ENCODE data around the gene CLIC6. TPM values are rescaled to one million over a fixed set of nuclear protein-coding genes. Genes with fewer than 3 reads are reported as not detected.

CLIC6 gene
- total and polyA plus RNA-seq, 2 of the 8 experiments (the other 6 are each of a cell fraction or from before 2014, with no cell fraction given): 0.42 to 1.3 TPM

DNA sequence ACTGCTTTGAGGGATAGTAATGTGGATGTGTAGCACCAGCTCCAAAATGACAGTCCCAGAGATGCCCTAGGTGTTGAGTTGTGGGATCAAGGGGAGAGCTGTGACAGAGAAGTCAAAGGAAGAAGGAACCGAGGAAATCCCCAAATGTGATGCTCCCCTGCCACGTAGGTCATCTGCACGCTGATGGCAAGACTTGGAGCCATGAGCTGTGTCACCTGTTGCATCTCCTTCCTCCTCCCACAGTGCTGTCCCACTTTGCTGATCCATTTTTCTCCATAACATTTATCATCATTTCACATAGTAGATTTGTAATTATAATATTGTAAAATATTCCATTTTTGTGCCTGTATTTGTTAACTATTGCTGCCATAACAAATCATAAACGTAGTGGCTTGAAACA lies 36.3 kb upstream of the CLIC6 start:
- Histone ChIP-seq H3K27ac (ENCODE audit: low read depth, low read length) (no peak overlapping the region), H2AFZ (ENCODE audit: low read length) (no peak overlapping the region), H3K18ac (ENCODE audit: extremely low read depth, low read length) (no peak overlapping the region), H3K79me1 (ENCODE audit: low read depth, low read length) (no peaks in the 10 kb centered on the region), H2AK5ac (ENCODE audit: low read depth, low read length) (no peak overlapping the region), H2BK120ac (replicated peaks; ENCODE audit: low read depth, low read length) (no peak overlapping the region), H3K23ac (ENCODE audit: insufficient read length) (no peak overlapping the region), H3K79me2 (ENCODE audit: control insufficient read depth in 1 of 2, insufficient read depth in 2 of 2, low read length in 2 of 2) (no peaks in the 10 kb centered on the region), H3K4ac (replicated peaks; ENCODE audit: insufficient read length, low read depth, low read length) (no peak overlapping the region), H3K23me2 (ENCODE audit: low read depth, low read length) (no peaks in the 10 kb centered on the region), H3K4me2 (ENCODE audit: insufficient read depth in 1 of 2, low read depth in 2 of 2, low read length in 2 of 2) (no peak overlapping the region), H3K27me3 (replicated peaks in 1 of 4; ENCODE audit: control insufficient read depth in 3 of 4, extremely low read depth in 1 of 4, insufficient read depth in 3 of 4, low read length in 3 of 4) (no peaks in the 10 kb centered on the region), H2BK15ac (ENCODE audit: low read length) (no peak overlapping the region), H4K91ac (replicated peaks; ENCODE audit: insufficient read length, low read length) (no peak overlapping the region), H4K8ac (ENCODE audit: extremely low read depth, insufficient read depth, low read length) (no peak overlapping the region), H3K9ac (replicated peaks in 1 of 4; ENCODE audit: extremely low read depth in 1 of 4, low read depth in 3 of 4, low read length in 3 of 4) (no peak overlapping the region), H3K4me3 (ENCODE audit: extremely low read depth in 1 of 4, insufficient read depth in 2 of 4, low read depth in 3 of 4, low read length in 4 of 4) (no peak overlapping the region), H3K36me3 (ENCODE audit: control insufficient read depth in 2 of 4, insufficient read depth in 4 of 4, low read length in 3 of 4) (no peaks in the 10 kb centered on the region; a peak in 1 of 8 replicates), H3K56ac (replicated peaks; ENCODE audit: insufficient read length, low read depth, low read length) (no peak overlapping the region), H3K4me1 (replicated peaks in 1 of 4; ENCODE audit: control insufficient read depth in 3 of 4, insufficient read depth in 4 of 4, low read length in 3 of 4) (no peaks in the 10 kb centered on the region), H2BK20ac (ENCODE audit: low read length) (no peak overlapping the region), H4K20me1 (replicated peaks in 1 of 2; ENCODE audit: control insufficient read depth in 1 of 2, insufficient read depth in 2 of 2, low read length in 2 of 2) (no peaks in the 10 kb centered on the region), H4K5ac (ENCODE audit: insufficient read length, low read depth, low read length) (no peak overlapping the region), H3K14ac (ENCODE audit: insufficient read length) (no peak overlapping the region), H3K9me3 (ENCODE audit: insufficient read depth in 2 of 2, low read depth in 1 of 2, low read length in 1 of 2) (no peaks in the 10 kb centered on the region), H2BK12ac (ENCODE audit: low read depth, low read length) (no peak overlapping the region), H2BK5ac (ENCODE audit: low read depth, low read length) (no peak overlapping the region)
- DNase-seq (ENCODE audit: low read depth in 1 of 2, low spot score in 2 of 2) (no peak), FAIRE-seq (no peak)
- WGBS, 2 experiments (ENCODE audit: extremely low coverage in 1 of 2, insufficient coverage in 1 of 2, insufficient read length in 1 of 2, insufficient replicate concordance in 2 of 2, low coverage in 1 of 2, low lambda C conversion rate in 2 of 2, missing lambda C conversion rate in 1 of 2): 84% methylated on average over 4 of the region's 4 CpGs; no CpG with 5 or more reads in 1 of the 2 experiments
- ChIA-PET CTCF (ENCODE audit: partially characterized antibody) (interaction anchor here (1.3 to 10.1 kb wide), 11 partner anchors 10 to 278 kb away, joined by 3 to 74 read pairs (median 8); no protein-coding TSS in a partner anchor), POLR2A (ENCODE audit: partially characterized antibody) (no interaction called here)
- TF ChIP-seq BCL11A (IDR thresholded peaks at IDR 0.05; ENCODE audit: low read depth in 2 of 2, low read length in 2 of 2) (no peak), BRCA1 (IDR thresholded peaks at IDR 0.05; ENCODE audit: low read depth, low read length) (no peak), GTF2F1 (IDR thresholded peaks at IDR 0.05; ENCODE audit: borderline replicate concordance, low read depth, low read length) (no peak), CHD1 (IDR thresholded peaks at IDR 0.05; ENCODE audit: low read depth, low read length) (no peak), SUZ12 (IDR thresholded peaks at IDR 0.05; ENCODE audit: low read length) (no peak), KDM4A (IDR thresholded peaks at IDR 0.05; ENCODE audit: low read depth, low read length, severe bottlenecking) (no peak), TAF1 (IDR thresholded peaks at IDR 0.05; ENCODE audit: low read depth, low read length) (no peak), KDM5A (IDR thresholded peaks at IDR 0.05; ENCODE audit: low read length) (no peak), EP300 (IDR thresholded peaks at IDR 0.05; ENCODE audit: borderline replicate concordance in 1 of 2, low read depth in 2 of 2, low read length in 2 of 2) (no peak), TBP (IDR thresholded peaks at IDR 0.05; ENCODE audit: low read depth, low read length) (no peak), ZNF274 (IDR thresholded peaks at IDR 0.05; ENCODE audit: borderline replicate concordance, extremely low read depth, low read length) (no peak)
- TF ChIP-seq, protein P1, sequence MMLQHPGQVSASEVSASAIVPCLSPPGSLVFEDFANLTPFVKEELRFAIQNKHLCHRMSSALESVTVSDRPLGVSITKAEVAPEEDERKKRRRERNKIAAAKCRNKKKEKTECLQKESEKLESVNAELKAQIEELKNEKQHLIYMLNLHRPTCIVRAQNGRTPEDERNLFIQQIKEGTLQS (IDR thresholded peaks at IDR 0.05; ENCODE audit: insufficient read depth, low read depth, low read length): no peak
- TF ChIP-seq, protein P2, sequence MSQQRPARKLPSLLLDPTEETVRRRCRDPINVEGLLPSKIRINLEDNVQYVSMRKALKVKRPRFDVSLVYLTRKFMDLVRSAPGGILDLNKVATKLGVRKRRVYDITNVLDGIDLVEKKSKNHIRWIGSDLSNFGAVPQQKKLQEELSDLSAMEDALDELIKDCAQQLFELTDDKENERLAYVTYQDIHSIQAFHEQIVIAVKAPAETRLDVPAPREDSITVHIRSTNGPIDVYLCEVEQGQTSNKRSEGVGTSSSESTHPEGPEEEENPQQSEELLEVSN (IDR thresholded peaks at IDR 0.05): no peak
